ENCODE results near the gene ATP5F1E. TPM values are rescaled to one million over a fixed set of nuclear protein-coding genes. Genes with fewer than 3 reads are reported as not detected.

ATP5F1E gene
- total and polyA plus RNA-seq, 2 donors (not counting 3 experiments of a cell fraction or from before 2014, with no cell fraction given), result 29.0 to 107 TPM

GRCh38 chr20:58990651-58991445 is 41.3 kb downstream of the ATP5F1E start:
- Histone ChIP-seq H3K27me3 (ENCODE audit: control insufficient read depth in 2 of 2, insufficient read depth in 2 of 2, low read length in 2 of 2) (no peaks in the 10 kb centered on the region), H3K4me2 (ENCODE audit: insufficient read depth, low read length) (no peak overlapping the region), H4K20me1 (replicated peaks; ENCODE audit: control insufficient read depth, extremely low read depth, insufficient read depth, low read length) (no peaks in the 10 kb centered on the region), H2AFZ (ENCODE audit: low read depth, low read length) (no peak overlapping the region), H3K9me3 (replicated peaks; ENCODE audit: control insufficient read depth, insufficient read depth, low read length) (no peaks in the 10 kb centered on the region), H3K4me3 (replicated peaks in 1 of 3; ENCODE audit: insufficient read depth in 1 of 3, low read depth in 1 of 3, low read length in 3 of 3) (no peak overlapping the region), H3K27ac (ENCODE audit: insufficient read depth, low read depth, low read length) (no peak overlapping the region), H3K9me1 (replicated peaks; ENCODE audit: control insufficient read depth, extremely low read depth, insufficient read depth, low read length) (no peaks in the 10 kb centered on the region), H3K9ac (replicated peaks; ENCODE audit: extremely low read depth, insufficient read depth, low read length) (no peak overlapping the region), H3K36me3 (ENCODE audit: control insufficient read depth in 2 of 2, extremely low read depth in 1 of 2, insufficient read depth in 2 of 2, low read length in 2 of 2) (peaks cover 41 to 62% of the 10 kb centered on the region in 2 experiments), H3K79me2 (ENCODE audit: control insufficient read depth, insufficient read depth, low read length) (peaks cover 9% of the 10 kb centered on the region), H3K4me1 (ENCODE audit: control insufficient read depth, extremely low read depth, insufficient read depth, low read length) (no peaks in the 10 kb centered on the region)
- dilution Hi-C loops (cut with MboI; ENCODE audit: extremely low pct_ligation_motif_present, low sequenced_read_pairs) (no loop called here), intact Hi-C loops (cut with micrococcal nuclease) (no loop called here)
- CTCF ChIA-PET, result interaction anchor here (0.9 kb wide), 1 partner anchor 121 kb away, joined by 4 read pairs; no protein-coding TSS in a partner anchor
- POLR2A ChIA-PET, result no interaction called here
- BruUV-seq (replicated peaks), result no TSS peak
- DNase-seq (ENCODE audit: low read depth, low spot score), result no peak
- no peak for FAIRE-seq
- no peak for TF ChIP-seq EZH2 (IDR thresholded peaks at IDR 0.05; ENCODE audit: borderline replicate concordance, low read depth, low read length, severe bottlenecking)
- no peak for TF ChIP-seq FOS (IDR thresholded peaks at IDR 0.05; ENCODE audit: borderline replicate concordance, insufficient read depth, low read length)
- no peak for TF ChIP-seq POLR2A (IDR thresholded peaks at IDR 0.05; ENCODE audit: low read depth, low read length)
- TF ChIP-seq, protein P1, sequence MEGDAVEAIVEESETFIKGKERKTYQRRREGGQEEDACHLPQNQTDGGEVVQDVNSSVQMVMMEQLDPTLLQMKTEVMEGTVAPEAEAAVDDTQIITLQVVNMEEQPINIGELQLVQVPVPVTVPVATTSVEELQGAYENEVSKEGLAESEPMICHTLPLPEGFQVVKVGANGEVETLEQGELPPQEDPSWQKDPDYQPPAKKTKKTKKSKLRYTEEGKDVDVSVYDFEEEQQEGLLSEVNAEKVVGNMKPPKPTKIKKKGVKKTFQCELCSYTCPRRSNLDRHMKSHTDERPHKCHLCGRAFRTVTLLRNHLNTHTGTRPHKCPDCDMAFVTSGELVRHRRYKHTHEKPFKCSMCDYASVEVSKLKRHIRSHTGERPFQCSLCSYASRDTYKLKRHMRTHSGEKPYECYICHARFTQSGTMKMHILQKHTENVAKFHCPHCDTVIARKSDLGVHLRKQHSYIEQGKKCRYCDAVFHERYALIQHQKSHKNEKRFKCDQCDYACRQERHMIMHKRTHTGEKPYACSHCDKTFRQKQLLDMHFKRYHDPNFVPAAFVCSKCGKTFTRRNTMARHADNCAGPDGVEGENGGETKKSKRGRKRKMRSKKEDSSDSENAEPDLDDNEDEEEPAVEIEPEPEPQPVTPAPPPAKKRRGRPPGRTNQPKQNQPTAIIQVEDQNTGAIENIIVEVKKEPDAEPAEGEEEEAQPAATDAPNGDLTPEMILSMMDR (IDR thresholded peaks at IDR 0.05; ENCODE audit: extremely low read depth in 1 of 2, insufficient read depth in 1 of 2, low read depth in 1 of 2, low read length in 2 of 2), result no peak
- no peak for TF ChIP-seq GATA2 (IDR thresholded peaks at IDR 0.05; ENCODE audit: insufficient read depth, insufficient read length, low read depth, low read length)
- no peak for TF ChIP-seq POLR2AphosphoS5 (IDR thresholded peaks at IDR 0.05; ENCODE audit: insufficient read depth, low read depth, low read length)
- no peak for TF ChIP-seq JUN (IDR thresholded peaks at IDR 0.05; ENCODE audit: borderline replicate concordance, insufficient read depth, insufficient read length, low read depth)
- TF ChIP-seq MYC (IDR thresholded peaks at IDR 0.05; ENCODE audit: low read depth, low read length), result no peak
- TF ChIP-seq, protein P2, sequence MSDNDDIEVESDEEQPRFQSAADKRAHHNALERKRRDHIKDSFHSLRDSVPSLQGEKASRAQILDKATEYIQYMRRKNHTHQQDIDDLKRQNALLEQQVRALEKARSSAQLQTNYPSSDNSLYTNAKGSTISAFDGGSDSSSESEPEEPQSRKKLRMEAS (IDR thresholded peaks at IDR 0.05; ENCODE audit: insufficient read depth, insufficient read length), result no peak

All from endothelial cell of umbilical vein (primary cell).